Activated CD8-positive, alpha-beta memory T cell treated with anti-CD3 and anti-CD28 coated beads, Interleukin-2, amount 50 U/mL, for 48 hours (primary cell): ENCODE measurements around the gene MRTFB.
A peak's percentile ranks its signal among the peaks of the same experiment; 100 is the strongest.

Experiments used
- DNase-seq: peaks from one replicate; pipeline ENCODE4 v3.0.0-alpha.2; 2020

The MRTFB gene

GRCh38 chr16:14240964-14241363, 169.8 kb downstream of the MRTFB start:
- DNase-seq: no peak

GRCh38 chr16:14241631-14242030, 170.5 kb downstream of the MRTFB start:
- DNase-seq: no peak

- no peak for DNase-seq
Observed at GRCh38 chr16:14242769-14243168, 171.7 kb downstream of the MRTFB start.

GRCh38 chr16:14244196-14245010, 173.3 kb downstream of the MRTFB start:
- DNase-seq: no peak

GRCh38 chr16:14248791-14249190, 177.7 kb downstream of the MRTFB start:
- no peak for DNase-seq

- DNase-seq: no peak
Observed at GRCh38 chr16:14249291-14250032, 178.3 kb downstream of the MRTFB start.

GRCh38 chr16:14251419-14251818, 180.3 kb downstream of the MRTFB start:
- DNase-seq: no peak

- DNase-seq: no peak
Observed at GRCh38 chr16:14252860-14253259, 181.7 kb downstream of the MRTFB start.

- DNase-seq: no peak
Observed at GRCh38 chr16:14263011-14263410, 191.9 kb downstream of the MRTFB start.

GRCh38 chr16:14263769-14264168, 192.7 kb downstream of the MRTFB start:
- no peak for DNase-seq

GRCh38 chr16:14264327-14264943, 193.3 kb downstream of the MRTFB start:
- DNase-seq: no peak

GRCh38 chr16:14268073-14268472, 197.0 kb downstream of the MRTFB start:
- DNase-seq: no peak

- DNase-seq: no peak
Observed at GRCh38 chr16:14275934-14276333, 204.8 kb downstream of the MRTFB start.

GRCh38 chr16:14278749-14279148, 207.6 kb downstream of the MRTFB start:
- DNase-seq: no peak

GRCh38 chr16:14280541-14280940, 209.4 kb downstream of the MRTFB start:
- DNase-seq: no peak

- no peak for DNase-seq
Observed at GRCh38 chr16:14283786-14284185, 212.7 kb downstream of the MRTFB start.

- no peak for DNase-seq
Observed at GRCh38 chr16:14284371-14284770, 213.3 kb downstream of the MRTFB start.

- no peak for DNase-seq
Observed at GRCh38 chr16:14284930-14285512, 213.9 kb downstream of the MRTFB start.

GRCh38 chr16:14285513-14286367, 214.6 kb downstream of the MRTFB start:
- peak; percentile 100 for DNase-seq

GRCh38 chr16:14286368-14287230, 215.5 kb downstream of the MRTFB start:
- no peak for DNase-seq

GRCh38 chr16:14289692-14290340, 218.7 kb downstream of the MRTFB start:
- no peak for DNase-seq
